CD8-positive, alpha-beta memory T cell (primary cell): ENCODE data around the gene RBM20. TPM values are rescaled to one million over a fixed set of nuclear protein-coding genes. Genes with fewer than 3 reads are reported as not detected.
A peak's percentile ranks its signal among the peaks of the same experiment; 100 is the strongest.

Experiments
- CTCF ChIA-PET: fragments of 350-600 bp; sonication (Branson Sonifier 250); formaldehyde crosslinking; loops from one replicate; lab custom pipeline; 2021; ENCODE audit warnings: antibody characterized with exemption; lab: Charles Lee
- POLR2A ChIA-PET: fragments of 350-600 bp; sonication (Branson Sonifier 250); formaldehyde crosslinking; loops from one replicate; lab custom pipeline; 2021; ENCODE audit warnings: antibody characterized with exemption; lab: Charles Lee
- DNase-seq, 5 donors: peaks; one replicate each; pipeline versions ENCODE4 v3.0.0 to v3.0.0-alpha.2; 2020 to 2022; ENCODE audit warnings: mixed read lengths in 1 of 5
- H3K27ac ChIP-seq: one replicate; pipeline ENCODE4 v1.7.0; 2013; ENCODE audit warnings: low read depth, mild to moderate bottlenecking, low read length, moderate library complexity
- H3K27me3 ChIP-seq: 2 replicates; pipeline ENCODE4 v1.7.0; 2013; ENCODE audit warnings: low read length, mild to moderate bottlenecking; ENCODE audit not compliant: insufficient read depth, poor library complexity, severe bottlenecking
- H3K36me3 ChIP-seq: 2 replicates; pipeline ENCODE4 v1.7.0; 2013; ENCODE audit warnings: mild to moderate bottlenecking, low read length, moderate library complexity; ENCODE audit not compliant: insufficient read depth
- H3K4me1 ChIP-seq: 2 replicates; pipeline ENCODE4 v1.7.0; 2013; ENCODE audit warnings: mild to moderate bottlenecking, low read length, moderate library complexity; ENCODE audit not compliant: insufficient read depth
- H3K4me3 ChIP-seq: 2 replicates; pipeline ENCODE4 v1.7.0; 2013; ENCODE audit warnings: mild to moderate bottlenecking, low read length
- H3K9me3 ChIP-seq: 2 replicates; pipeline ENCODE4 v1.7.0; 2013; ENCODE audit warnings: mild to moderate bottlenecking, low read length
- H3K27ac Mint-ChIP-seq, 8 donors: one replicate each; pipeline ENCODE4 v1.8.0; 2020 to 2021; ENCODE audit warnings: mixed read lengths in 8 of 8, mild to moderate bottlenecking in 6 of 8, inconsistent platforms in 3 of 8, moderate library complexity in 3 of 8
- H3K27me3 Mint-ChIP-seq, 2 donors: one replicate each; pipeline ENCODE4 v1.8.0; 2020 to 2021; ENCODE audit warnings: mixed read lengths in 2 of 2, mild to moderate bottlenecking in 1 of 2, moderate library complexity in 1 of 2
- H3K36me3 Mint-ChIP-seq, 3 donors: one replicate each; pipeline ENCODE4 v1.8.0; 2020 to 2021; ENCODE audit warnings: mixed read lengths in 3 of 3, inconsistent platforms in 1 of 3, mild to moderate bottlenecking in 1 of 3
- H3K4me1 Mint-ChIP-seq, 3 donors: one replicate each; pipeline ENCODE4 v1.8.0; 2020 to 2021; ENCODE audit warnings: mixed read lengths in 3 of 3, inconsistent platforms in 1 of 3, mild to moderate bottlenecking in 1 of 3
- H3K4me3 Mint-ChIP-seq, 7 donors: one replicate each; pipeline ENCODE4 v1.8.0; 2020 to 2021; ENCODE audit warnings: mixed read lengths in 7 of 7, mild to moderate bottlenecking in 6 of 7, moderate library complexity in 4 of 7, inconsistent platforms in 2 of 7
- H3K9me3 Mint-ChIP-seq, 5 donors: one replicate each; pipeline ENCODE4 v1.8.0; 2020 to 2022; ENCODE audit warnings: mixed read lengths in 5 of 5, mild to moderate bottlenecking in 3 of 5, moderate library complexity in 2 of 5, inconsistent platforms in 1 of 5
- polyA plus RNA-seq: library from polyadenylated mRNA; unstranded; fragments of 300-500 nt; fragmentation: Illumina TruSeq; gene quantifications from one replicate; pipeline ENCODE4 v1.2.3, GENCODE V29; 2021
- total RNA-seq, 2 experiments: library from RNA; stranded (reverse); gene quantifications; one replicate each; pipeline ENCODE4 v1.2.3, GENCODE V29; 2021

RBM20 gene
- total and polyA plus RNA-seq, 3 experiments from 2014 or later = 0.07 to 0.09 TPM; not detected in 1

DNA sequence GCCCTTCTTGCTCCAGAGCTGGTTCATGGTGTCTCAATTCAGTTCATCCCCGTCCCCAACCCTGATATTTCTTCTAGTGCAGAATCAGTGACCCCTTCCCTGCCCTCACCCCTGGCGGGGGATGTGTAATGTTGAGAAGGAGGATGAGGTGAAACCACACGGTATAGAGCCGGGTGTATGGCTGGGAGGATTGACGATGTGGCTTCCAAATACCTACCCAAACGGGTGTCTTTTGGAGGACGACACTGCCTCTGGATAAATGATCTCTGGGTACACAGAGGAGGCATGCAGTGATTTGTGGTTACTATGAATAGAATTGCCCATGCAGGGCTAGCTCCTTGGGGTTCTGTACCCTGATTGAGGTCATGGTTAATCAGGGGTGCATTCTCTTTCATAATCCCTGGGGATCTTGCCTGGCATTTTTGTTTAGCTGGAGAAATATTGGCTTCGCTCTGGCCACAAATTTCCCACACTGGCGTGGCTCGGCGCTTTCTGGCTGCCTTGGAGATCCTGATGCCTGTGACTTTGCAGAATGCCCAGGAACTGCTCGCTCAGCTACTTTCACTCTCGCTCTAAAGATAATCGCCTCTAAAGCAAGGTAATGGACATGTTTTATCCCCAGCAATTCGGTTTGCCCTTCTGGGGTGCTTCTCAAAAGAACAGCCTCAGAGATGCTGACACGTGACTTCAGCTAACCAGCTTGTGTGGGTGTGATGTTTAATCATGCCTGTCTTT is 89.2 kb downstream of the RBM20 start:
- no peak overlapping the region for H3K27ac Mint-ChIP-seq
- Histone ChIP-seq H3K9me3 (no peaks in the 10 kb centered on the region), H3K27me3 (no peaks in the 10 kb centered on the region), H3K27ac (no peak overlapping the region), H3K4me1 (no peaks in the 10 kb centered on the region), H3K36me3 (no peaks in the 10 kb centered on the region), H3K4me3 (no peak overlapping the region)
- peaks cover 0 to 3% (median 0%) of the 10 kb centered on the region in 3 donors for H3K36me3 Mint-ChIP-seq
- no peaks in the 10 kb centered on the region for H3K9me3 Mint-ChIP-seq
- ChIA-PET POLR2A (no interaction called here), CTCF (no interaction called here)
- peak overlapping the region in 3 of 7 donors; percentile 31 to 40 (median 36) for H3K4me3 Mint-ChIP-seq
- no peak for DNase-seq
- peaks cover 13 to 59% of the 10 kb centered on the region in 2 donors for H3K27me3 Mint-ChIP-seq
- H3K4me1 Mint-ChIP-seq = peaks cover 5 to 9% (median 6%) of the 10 kb centered on the region in 3 donors

DNA sequence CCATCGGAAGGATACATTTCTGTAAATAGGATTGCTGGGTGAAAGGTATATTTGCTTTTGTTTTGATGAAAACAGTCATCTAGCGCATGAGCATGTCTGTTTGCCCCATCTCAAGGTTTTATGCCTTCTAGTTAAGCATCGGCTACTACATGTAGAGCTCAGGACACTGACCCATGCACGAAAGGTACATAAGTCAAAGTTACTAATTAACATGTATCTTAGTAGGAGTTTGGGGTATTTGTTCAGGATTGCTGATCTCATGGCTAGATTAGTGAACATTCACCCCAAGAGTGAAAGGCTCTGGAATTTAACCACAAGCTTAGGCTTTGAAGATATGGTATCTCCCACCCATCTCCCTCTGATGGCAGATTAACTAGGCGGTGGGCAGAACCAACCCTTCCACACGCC is 91.5 kb downstream of the RBM20 start:
- ChIA-PET POLR2A (no interaction called here), CTCF (interaction anchor here (1.4 kb wide), 1 partner anchor 10 kb away, joined by 4 read pairs; no protein-coding TSS in a partner anchor)
- H3K4me1 Mint-ChIP-seq = peaks cover 11 to 21% (median 13%) of the 10 kb centered on the region in 3 donors
- peaks cover 0 to 3% (median 0%) of the 10 kb centered on the region in 3 donors for H3K36me3 Mint-ChIP-seq
- peaks cover 12 to 59% of the 10 kb centered on the region in 2 donors for H3K27me3 Mint-ChIP-seq
- DNase-seq = no peak
- Histone ChIP-seq H3K27ac (no peak overlapping the region), H3K27me3 (no peaks in the 10 kb centered on the region), H3K4me1 (peaks cover 12% of the 10 kb centered on the region), H3K9me3 (no peaks in the 10 kb centered on the region), H3K36me3 (no peaks in the 10 kb centered on the region), H3K4me3 (no peak overlapping the region)
- H3K27ac Mint-ChIP-seq = no peak overlapping the region
- H3K4me3 Mint-ChIP-seq = no peak overlapping the region
- H3K9me3 Mint-ChIP-seq = no peaks in the 10 kb centered on the region

DNA sequence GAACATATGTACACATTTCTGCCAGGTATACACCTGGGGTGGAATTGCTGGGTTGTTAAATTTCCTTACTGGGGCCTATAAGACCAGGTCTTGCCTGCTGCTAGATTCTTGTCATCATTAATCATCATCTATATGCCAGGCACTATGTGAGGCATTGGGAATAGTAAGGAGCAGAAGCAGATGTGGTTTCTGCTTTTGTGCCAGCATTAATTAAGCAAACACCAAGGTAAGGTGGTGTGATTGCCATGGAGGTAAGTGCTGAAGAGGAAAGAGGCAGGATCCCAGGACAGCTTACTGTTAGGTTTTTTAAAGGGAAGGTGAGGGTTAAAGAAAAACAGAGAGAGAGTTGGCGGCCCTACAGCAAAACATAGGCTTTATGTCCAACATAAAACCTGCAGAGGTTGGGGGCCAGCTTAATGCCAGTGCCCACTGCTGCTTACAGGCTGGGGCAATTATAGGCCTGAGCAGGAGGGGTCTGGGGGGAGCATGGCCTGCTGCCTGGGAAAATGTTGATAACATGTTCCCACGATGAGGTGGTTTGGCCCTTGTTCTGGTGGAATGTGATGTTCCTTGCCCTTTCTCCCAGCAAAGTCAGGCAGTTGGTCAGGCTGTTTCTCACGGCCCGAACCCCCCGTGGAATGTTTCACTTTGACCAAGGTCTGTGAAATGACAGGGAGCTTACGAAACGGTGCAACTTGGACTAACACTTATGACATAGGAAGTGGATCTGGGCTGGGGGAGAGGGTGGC is 93.9 kb downstream of the RBM20 start:
- DNase-seq = no peak
- Mint-ChIP-seq H3K27ac (no peak overlapping the region), H3K4me3 (no peak overlapping the region), H3K36me3 (no peaks in the 10 kb centered on the region), H3K27me3 (peaks cover 12 to 37% of the 10 kb centered on the region in 2 donors), H3K9me3 (no peaks in the 10 kb centered on the region), H3K4me1 (peaks cover 11 to 34% (median 23%) of the 10 kb centered on the region in 3 donors)
- POLR2A ChIA-PET = no interaction called here
- CTCF ChIA-PET = interaction anchor here (0.7 kb wide), 1 partner anchor 66 kb away, joined by 3 read pairs; no protein-coding TSS in a partner anchor
- peaks cover 29% of the 10 kb centered on the region for H3K4me1 ChIP-seq
- no peak overlapping the region for H3K4me3 ChIP-seq
- H3K27ac ChIP-seq = no peak overlapping the region
- no peaks in the 10 kb centered on the region for H3K9me3 ChIP-seq
- H3K27me3 ChIP-seq = no peaks in the 10 kb centered on the region
- H3K36me3 ChIP-seq = no peaks in the 10 kb centered on the region

DNA sequence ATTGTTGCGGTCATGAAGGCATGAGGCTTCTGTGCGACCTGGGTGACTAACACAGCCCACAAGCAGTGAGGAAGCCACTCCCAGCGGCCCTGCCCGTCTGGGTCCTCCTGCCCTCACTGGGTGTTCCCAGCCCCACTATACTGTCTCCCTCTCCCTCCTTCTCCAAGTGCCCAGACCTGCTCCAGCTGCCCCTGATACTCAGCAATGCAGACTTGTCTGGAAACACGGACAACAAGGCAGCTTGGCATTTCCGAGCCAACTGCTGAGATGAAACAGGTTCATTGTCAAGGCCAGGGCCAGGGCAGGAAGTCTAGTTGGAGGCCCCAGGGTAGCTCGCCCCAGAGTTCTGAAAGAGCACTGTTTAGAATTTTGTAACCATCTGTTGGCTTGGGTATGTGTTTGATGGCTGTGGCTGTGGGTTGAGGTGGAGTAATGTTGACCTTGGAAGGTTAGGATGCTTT is 95.7 kb downstream of the RBM20 start:
- Mint-ChIP-seq H3K4me1 (peaks cover 6 to 27% (median 14%) of the 10 kb centered on the region in 3 donors), H3K36me3 (no peaks in the 10 kb centered on the region), H3K4me3 (no peak overlapping the region), H3K9me3 (no peaks in the 10 kb centered on the region), H3K27me3 (peaks cover 9 to 21% of the 10 kb centered on the region in 2 donors), H3K27ac (peak overlapping the region in 3 of 8 donors; percentile 38 to 67 (median 38))
- Histone ChIP-seq H3K9me3 (no peaks in the 10 kb centered on the region), H3K36me3 (no peaks in the 10 kb centered on the region), H3K27me3 (no peaks in the 10 kb centered on the region), H3K4me3 (no peak overlapping the region), H3K4me1 (peaks cover 37% of the 10 kb centered on the region), H3K27ac (no peak overlapping the region)
- no peak for DNase-seq
- ChIA-PET POLR2A (no interaction called here), CTCF (interaction anchor here (1.7 kb wide), 1 partner anchor 68 kb away, joined by 5 read pairs; no protein-coding TSS in a partner anchor)

DNA sequence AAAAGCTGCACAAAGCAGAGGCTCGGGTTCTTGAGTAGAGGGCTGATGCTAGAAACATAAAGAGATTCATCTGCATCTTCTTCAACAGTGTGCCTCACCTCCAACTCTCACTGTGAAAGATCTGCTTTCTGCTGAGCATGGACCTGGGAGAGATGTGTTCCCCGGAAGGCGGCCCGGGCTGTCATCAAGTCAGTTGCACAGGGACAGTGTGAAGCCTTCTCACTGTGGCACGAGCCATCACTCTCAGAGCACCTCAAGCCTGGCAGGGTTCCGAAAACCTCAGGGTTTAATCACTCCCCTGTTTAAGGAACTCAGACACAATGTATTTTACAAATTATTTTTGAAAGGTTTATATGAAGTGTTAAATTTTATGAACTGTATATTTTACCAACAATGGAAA is 98.7 kb downstream of the RBM20 start:
- Mint-ChIP-seq H3K4me3 (peak overlapping the region in 1 of 7 donors; percentile 58), H3K36me3 (no peaks in the 10 kb centered on the region), H3K27ac (no peak overlapping the region), H3K27me3 (no peaks in the 10 kb centered on the region), H3K9me3 (no peaks in the 10 kb centered on the region), H3K4me1 (peaks cover 18 to 42% (median 30%) of the 10 kb centered on the region in 3 donors)
- Histone ChIP-seq H3K27ac (no peak overlapping the region), H3K4me1 (peaks cover 50% of the 10 kb centered on the region), H3K9me3 (no peaks in the 10 kb centered on the region), H3K27me3 (no peaks in the 10 kb centered on the region), H3K4me3 (peak overlapping the region; percentile 29), H3K36me3 (no peaks in the 10 kb centered on the region)
- no peak for DNase-seq
- ChIA-PET CTCF (interaction anchor here (1.0 to 1.8 kb wide), 2 partner anchors 104 to 149 kb away, joined by 3 to 4 read pairs; no protein-coding TSS in a partner anchor), POLR2A (no interaction called here)

DNA sequence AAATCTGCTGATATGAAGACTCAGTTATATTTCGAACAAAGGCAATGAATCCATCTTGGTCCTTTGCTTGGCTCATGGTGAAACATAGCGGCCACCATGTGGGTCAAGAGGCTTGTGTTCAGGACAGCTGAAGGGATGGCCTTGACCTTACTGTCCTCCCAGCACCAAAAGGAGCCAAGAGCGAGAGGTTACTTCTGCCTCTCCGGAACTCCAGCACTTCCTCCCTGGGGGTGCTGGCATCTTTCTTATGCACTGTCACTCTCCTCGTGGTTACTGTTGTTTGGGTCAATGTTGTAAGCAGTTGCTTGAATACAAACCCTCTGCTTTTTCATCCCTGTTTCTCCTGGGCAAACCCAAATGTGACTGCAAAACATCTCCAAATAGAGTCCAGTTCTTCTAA is 100.6 kb downstream of the RBM20 start:
- no peaks in the 10 kb centered on the region for H3K36me3 Mint-ChIP-seq
- Histone ChIP-seq H3K36me3 (no peaks in the 10 kb centered on the region), H3K27me3 (no peaks in the 10 kb centered on the region), H3K9me3 (no peaks in the 10 kb centered on the region), H3K4me3 (no peak overlapping the region), H3K4me1 (peaks cover 50% of the 10 kb centered on the region), H3K27ac (no peak overlapping the region)
- ChIA-PET CTCF (interaction anchor here (1.7 to 2.5 kb wide), 3 partner anchors 17 to 152 kb away, joined by 5 to 19 read pairs (median 8); no protein-coding TSS in a partner anchor), POLR2A (no interaction called here)
- no peak for DNase-seq
- H3K27ac Mint-ChIP-seq = no peak overlapping the region
- no peaks in the 10 kb centered on the region for H3K27me3 Mint-ChIP-seq
- peaks cover 0 to 5% (median 4%) of the 10 kb centered on the region in 5 donors for H3K9me3 Mint-ChIP-seq
- H3K4me3 Mint-ChIP-seq = no peak overlapping the region
- H3K4me1 Mint-ChIP-seq = peaks cover 20 to 39% (median 39%) of the 10 kb centered on the region in 3 donors

DNA sequence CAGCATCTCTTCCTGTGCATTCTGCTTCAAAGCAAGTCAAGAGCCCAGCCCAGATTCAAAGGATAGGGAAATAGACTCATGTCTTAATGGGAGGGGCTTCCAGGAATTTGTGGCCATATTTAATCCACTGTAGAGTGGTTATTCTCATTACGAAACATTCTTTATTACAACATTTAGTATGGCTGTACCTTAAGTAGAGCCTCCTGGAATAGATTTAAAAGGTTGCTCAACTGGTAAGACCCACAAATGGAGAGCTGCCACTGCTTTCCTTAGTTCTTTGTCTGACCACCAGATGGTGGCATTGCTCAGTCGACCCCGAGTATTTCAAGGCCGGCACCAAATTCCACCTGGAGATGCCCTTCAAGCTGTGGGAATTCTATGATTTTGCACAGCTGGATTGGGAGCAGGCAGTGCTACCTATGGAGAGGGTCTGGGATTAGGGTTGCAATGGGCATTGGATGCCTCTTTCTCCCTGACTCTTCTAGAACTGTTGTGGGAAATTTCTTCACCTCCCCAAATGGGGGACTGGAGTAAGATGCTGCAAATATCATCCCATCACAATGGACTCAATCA is 102.2 kb downstream of the RBM20 start:
- H3K27ac ChIP-seq = no peak overlapping the region
- no peaks in the 10 kb centered on the region for H3K36me3 ChIP-seq
- H3K27me3 ChIP-seq = no peaks in the 10 kb centered on the region
- H3K9me3 Mint-ChIP-seq = peaks cover 0 to 5% (median 4%) of the 10 kb centered on the region in 5 donors
- ChIA-PET CTCF (interaction anchor here (0.7 to 2.5 kb wide), 21 partner anchors 10 to 1391 kb away, joined by 3 to 19 read pairs (median 4); no protein-coding TSS in a partner anchor), POLR2A (no interaction called here)
- peak overlapping the region in 1 of 8 donors; percentile 35 for H3K27ac Mint-ChIP-seq
- H3K9me3 ChIP-seq = no peaks in the 10 kb centered on the region
- H3K4me3 ChIP-seq = no peak overlapping the region
- no peaks in the 10 kb centered on the region for H3K27me3 Mint-ChIP-seq
- peaks cover 55% of the 10 kb centered on the region for H3K4me1 ChIP-seq
- peaks cover 25 to 49% (median 44%) of the 10 kb centered on the region in 3 donors for H3K4me1 Mint-ChIP-seq
- DNase-seq = peak; percentile 24 to 64 (median 38)
- H3K36me3 Mint-ChIP-seq = no peaks in the 10 kb centered on the region
- peak overlapping the region in 1 of 7 donors; percentile 70 for H3K4me3 Mint-ChIP-seq
